D341Med (cell line): ENCODE results near the gene CCDC138.
A peak's percentile ranks its signal among the peaks of the same experiment; 100 is the strongest.

Experiments used
- DNase-seq: peaks from one replicate; pipeline ENCODE4 v3.0.0; 2012; ENCODE audit warnings: low spot score

CCDC138 gene

GRCh38 chr2:108895188-108895587, 108.6 kb downstream of the CCDC138 start:
- DNase-seq = no peak

- DNase-seq = no peak
Measured at GRCh38 chr2:108896741-108897140, 110.2 kb downstream of the CCDC138 start.

GRCh38 chr2:108898315-108899082, 111.9 kb downstream of the CCDC138 start:
- DNase-seq = no peak

- no peak for DNase-seq
Measured at GRCh38 chr2:108904680-108905079, 118.1 kb downstream of the CCDC138 start.

GRCh38 chr2:108905176-108905575, 118.6 kb downstream of the CCDC138 start:
- peak; percentile 10 for DNase-seq

- DNase-seq = peak; percentile 8
Measured at GRCh38 chr2:108905906-108906305, 119.3 kb downstream of the CCDC138 start.

- peak; percentile 14 for DNase-seq
Measured at GRCh38 chr2:108906403-108907077, 120.0 kb downstream of the CCDC138 start.

GRCh38 chr2:108907822-108908712, 121.5 kb downstream of the CCDC138 start:
- DNase-seq = peak; percentile 15

- DNase-seq = no peak
Measured at GRCh38 chr2:108908713-108909070, 122.1 kb downstream of the CCDC138 start.

- DNase-seq = peak; percentile 14
Measured at GRCh38 chr2:108909275-108909823, 122.8 kb downstream of the CCDC138 start.

- DNase-seq = peak; percentile 14
Measured at GRCh38 chr2:108910011-108910431, 123.5 kb downstream of the CCDC138 start.

- peak; percentile 10 for DNase-seq
Measured at GRCh38 chr2:108910541-108911396, 124.2 kb downstream of the CCDC138 start.

- DNase-seq = no peak
Measured at GRCh38 chr2:108911401-108911800, 124.8 kb downstream of the CCDC138 start.

- peak; percentile 6 for DNase-seq
Measured at GRCh38 chr2:108911807-108912628, 125.4 kb downstream of the CCDC138 start.

- no peak for DNase-seq
Measured at GRCh38 chr2:108912629-108912902, 126.0 kb downstream of the CCDC138 start.

- DNase-seq = no peak
Measured at GRCh38 chr2:108916122-108916795, 129.7 kb downstream of the CCDC138 start.

- DNase-seq = no peak
Measured at GRCh38 chr2:108916796-108917421, 130.3 kb downstream of the CCDC138 start.

GRCh38 chr2:108917526-108917925, 131.0 kb downstream of the CCDC138 start:
- DNase-seq = no peak

GRCh38 chr2:108918156-108918874, 131.7 kb downstream of the CCDC138 start:
- DNase-seq = no peak
